CD4-positive, alpha-beta T cell treated with Interleukin-17A for 1 hour (primary cell): ENCODE results near the gene ARID4B.
A peak's percentile ranks its signal among the peaks of the same experiment; 100 is the strongest.
"Not testable (repeated sequence)": the region's sequence is repeated elsewhere in the genome, so short reads cannot be mapped to it uniquely, and the experiment has no call there.

Experiments
- DNase-seq: peaks from one replicate; pipeline ENCODE4 v3.0.0-alpha.2; 2020

ARID4B gene

GRCh38 chr1:235221653-235222375 lies 106.2 kb downstream of the ARID4B start:
- no peak for DNase-seq

GRCh38 chr1:235215453-235215852 lies 112.5 kb downstream of the ARID4B start:
- peak; percentile 7 for DNase-seq

GRCh38 chr1:235214962-235215361 lies 113.0 kb downstream of the ARID4B start:
- not testable (repeated sequence) for DNase-seq

GRCh38 chr1:235213752-235214151 lies 114.2 kb downstream of the ARID4B start:
- no peak for DNase-seq

GRCh38 chr1:235211517-235211916 lies 116.5 kb downstream of the ARID4B start:
- no peak for DNase-seq

GRCh38 chr1:235207209-235207565 lies 120.8 kb downstream of the ARID4B start:
- DNase-seq = peak; percentile 60

- peak; percentile 28 for DNase-seq
These were observed 121.3 kb downstream of the ARID4B start for GRCh38 chr1:235206533-235207208.

GRCh38 chr1:235205687-235206086 lies 122.3 kb downstream of the ARID4B start:
- no peak for DNase-seq

- DNase-seq = no peak
These were observed 124.6 kb downstream of the ARID4B start for GRCh38 chr1:235203428-235203827.

- DNase-seq = not testable (repeated sequence)
These were observed 125.5 kb downstream of the ARID4B start for GRCh38 chr1:235202447-235202846.

GRCh38 chr1:235199441-235199840 lies 128.5 kb downstream of the ARID4B start:
- DNase-seq = no peak

GRCh38 chr1:235190431-235190830 lies 137.5 kb downstream of the ARID4B start:
- DNase-seq = no peak

GRCh38 chr1:235187316-235187715 lies 140.7 kb downstream of the ARID4B start:
- DNase-seq = no peak

GRCh38 chr1:235181561-235182245 lies 146.3 kb downstream of the ARID4B start:
- DNase-seq = no peak

- no peak for DNase-seq
These were observed 147.0 kb downstream of the ARID4B start for GRCh38 chr1:235180916-235181460.

- no peak for DNase-seq
These were observed 151.5 kb downstream of the ARID4B start for GRCh38 chr1:235176486-235176885.

GRCh38 chr1:235169986-235170385 lies 158.0 kb downstream of the ARID4B start:
- DNase-seq = no peak

GRCh38 chr1:235168375-235168774 lies 159.6 kb downstream of the ARID4B start:
- DNase-seq = no peak

GRCh38 chr1:235161685-235162327 lies 166.2 kb downstream of the ARID4B start:
- no peak for DNase-seq

- peak; percentile 92 for DNase-seq
These were observed 166.9 kb downstream of the ARID4B start, which contains the start of gene RBM34 for GRCh38 chr1:235160957-235161684. Gene RBM34, minus strand, starts transcription at chr1:235161250. Its CDS starts 24 bp downstream, at chr1:235161226.

GRCh38 chr1:235160383-235160956 lies 167.5 kb downstream of the ARID4B start:
- peak; percentile 67 for DNase-seq

GRCh38 chr1:235159930-235160329 lies 168.0 kb downstream of the ARID4B start:
- DNase-seq = not testable (repeated sequence)
